Prostate gland (tissue), 2 donors: ENCODE measurements around the gene WDFY2.

ENCODE experiments used
- CTCF ChIP-seq, 4 experiments: fragments of 200-600 bp in 2 of 4; fragments of 450-650 bp in 2 of 4; sonication (generic) in 2 of 4; IDR thresholded peaks; 1 replicate in 3 of 4; 2 replicates in 1 of 4; pipeline ENCODE4 v1.5.1; 2016 to 2019; ENCODE audit warnings: antibody characterized with exemption in 4 of 4, mild to moderate bottlenecking in 2 of 4, moderate library complexity in 2 of 4
- POLR2AphosphoS5 ChIP-seq: sonication (generic); formaldehyde crosslinking; IDR thresholded peaks from one replicate; pipeline ENCODE4 v1.6.1; 2017; ENCODE audit warnings: antibody characterized with exemption

- TF ChIP-seq CTCF (IDR thresholded peaks at IDR 0.05) (no peak), POLR2AphosphoS5 (no peak)
Observed at GRCh38 chr13:51589793-51590192, 5.5 kb downstream of the WDFY2 start.
